ENCODE data around the gene HADH.
A peak's percentile ranks its signal among the peaks of the same experiment; 100 is the strongest.

HADH gene

DNA sequence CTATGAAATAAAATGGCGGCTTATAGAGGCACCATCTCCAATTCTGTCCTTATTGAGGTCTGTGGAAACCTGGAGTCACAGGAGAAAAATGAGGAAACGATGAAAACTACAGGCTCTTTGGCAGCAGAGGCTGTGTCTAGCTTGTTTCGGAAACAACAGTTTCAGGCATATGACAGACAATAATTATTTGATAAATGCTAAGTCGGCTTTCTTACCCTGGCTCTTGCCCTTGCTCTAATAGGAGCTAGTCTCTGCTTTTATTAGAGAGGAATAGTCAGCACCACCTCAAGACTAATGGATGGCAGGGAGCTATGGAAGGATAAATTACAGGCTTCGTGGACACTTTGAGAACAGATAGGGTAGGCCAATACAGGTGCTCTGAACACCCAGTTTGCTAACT lies 24.3 kb downstream of the HADH start:
- H3K4me3 ChIP-seq (ENCODE audit: low read depth, low read length) = no peak overlapping the region
- no peak for DNase-seq (ENCODE audit: low read depth, low spot score)
- no peak for TF ChIP-seq CTCF (IDR thresholded peaks at IDR 0.05; ENCODE audit: insufficient read depth, low read length, missing control alignments)
- ChIA-PET POLR2A (no interaction called here), CTCF (interaction anchor here (0.7 to 9.6 kb wide), 8 partner anchors 10 to 636 kb away, joined by 3 to 176 read pairs (median 4); no protein-coding TSS in a partner anchor)

DNA sequence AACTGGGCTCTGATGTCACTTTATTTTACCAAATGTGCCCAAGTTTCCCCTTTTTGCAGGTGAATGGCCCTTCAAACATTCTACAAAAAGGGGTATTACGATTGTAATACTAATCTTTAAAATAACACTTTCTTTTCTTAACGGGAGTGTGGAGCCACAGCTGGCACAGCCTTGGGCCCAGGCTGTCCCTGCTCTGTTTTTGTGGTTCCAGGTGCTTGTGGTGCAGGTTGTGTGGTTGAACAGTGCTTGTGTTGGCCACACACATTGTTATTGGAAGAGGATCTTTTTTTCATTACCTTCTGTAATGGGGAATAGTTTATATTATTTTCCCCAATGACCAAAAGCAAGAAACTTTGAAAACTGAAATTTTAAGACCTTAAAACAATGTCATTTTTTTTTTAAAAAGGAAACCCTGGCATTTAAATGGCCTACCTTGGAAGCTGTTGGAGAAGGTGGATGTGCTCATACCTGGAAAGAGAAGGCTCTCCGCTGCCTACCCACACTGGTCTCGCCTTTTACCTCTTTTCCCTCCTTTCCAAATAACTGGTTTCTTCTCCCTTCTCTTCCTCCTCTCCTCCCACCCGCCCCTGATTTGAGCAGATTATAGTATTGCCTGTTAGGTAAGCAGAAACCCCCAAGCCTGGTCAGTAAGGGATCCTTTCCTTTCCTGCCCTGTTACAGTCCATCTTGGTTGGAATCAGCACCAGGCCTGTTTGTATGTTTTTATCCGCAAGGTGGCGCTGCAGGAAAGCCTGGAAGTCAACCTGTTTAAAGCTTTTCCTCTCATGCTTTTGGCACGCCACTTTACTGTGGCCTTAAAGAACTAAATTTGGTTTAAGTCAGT lies 28.6 kb downstream of the HADH start:
- ChIA-PET POLR2A (interaction anchor here (0.7 kb wide), 1 partner anchor 554 kb away, joined by 5 read pairs; no protein-coding TSS in a partner anchor), CTCF (interaction anchor here (0.6 to 9.6 kb wide), 48 partner anchors 8 to 1353 kb away, joined by 3 to 176 read pairs (median 4); partner anchors contain the start of gene HADH)
- peak; percentile 17 for DNase-seq (ENCODE audit: low read depth, low spot score)
- TF ChIP-seq CTCF (IDR thresholded peaks at IDR 0.05; ENCODE audit: insufficient read depth, low read length, missing control alignments) = peak; percentile 77
- no peak overlapping the region for H3K4me3 ChIP-seq (ENCODE audit: low read depth, low read length)

- no peak for TF ChIP-seq CTCF (IDR thresholded peaks at IDR 0.05; ENCODE audit: insufficient read depth, low read length, missing control alignments)
- POLR2A ChIA-PET = interaction anchor here (0.7 kb wide), 1 partner anchor 553 kb away, joined by 5 read pairs; no protein-coding TSS in a partner anchor
- H3K4me3 ChIP-seq (ENCODE audit: low read depth, low read length) = no peak overlapping the region
- DNase-seq (ENCODE audit: low read depth, low spot score) = no peak
- CTCF ChIA-PET = interaction anchor here (0.6 to 9.6 kb wide), 50 partner anchors 8 to 1352 kb away, joined by 3 to 176 read pairs (median 4); partner anchors contain the start of gene HADH
These were observed 29.1 kb downstream of the HADH start for GRCh38 chr4:108018884-108019187.

DNA sequence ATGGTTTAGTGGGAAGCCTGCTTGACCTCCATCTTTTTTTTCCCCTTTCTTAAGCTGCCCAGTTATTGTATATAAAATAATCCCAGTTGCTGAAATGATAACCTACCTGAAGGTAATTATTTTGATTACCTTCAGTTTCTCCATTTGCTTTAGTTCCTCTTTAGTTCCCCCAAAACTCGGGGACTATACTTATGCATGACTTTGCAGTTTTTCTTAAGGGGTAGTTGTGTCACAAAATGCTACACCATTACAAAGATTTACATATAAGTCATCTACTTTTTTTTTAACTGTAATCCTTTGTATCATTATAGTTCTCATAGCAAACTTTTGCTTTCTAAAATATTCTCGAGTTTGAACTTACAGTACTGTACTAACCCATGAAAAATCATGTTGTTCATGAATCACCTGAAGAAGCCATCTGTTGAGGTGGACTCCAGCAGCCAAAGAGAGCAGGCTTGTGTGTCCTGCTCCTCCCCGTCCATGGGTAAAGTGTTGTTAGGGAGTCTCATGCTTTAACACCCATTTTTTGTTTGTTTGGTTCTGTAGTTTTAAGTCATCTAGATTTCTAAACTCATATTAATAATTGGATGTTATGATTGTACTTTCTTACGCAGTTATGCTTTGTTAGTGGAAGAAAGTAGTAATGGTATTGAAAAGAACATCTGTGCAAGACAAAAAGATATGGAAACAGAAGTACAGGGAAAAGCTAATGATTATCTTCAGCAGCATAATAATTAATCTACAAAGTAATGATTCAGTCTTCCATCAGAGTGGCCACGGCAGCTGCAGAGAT lies 34.6 kb downstream of the HADH start:
- H3K4me3 ChIP-seq (ENCODE audit: low read depth, low read length) = no peak overlapping the region
- POLR2A ChIA-PET = no interaction called here
- DNase-seq (ENCODE audit: low read depth, low spot score) = no peak
- TF ChIP-seq CTCF (IDR thresholded peaks at IDR 0.05; ENCODE audit: insufficient read depth, low read length, missing control alignments) = no peak
- CTCF ChIA-PET = interaction anchor here (1.2 to 2.4 kb wide), 5 partner anchors 8 to 548 kb away, joined by 4 to 6 read pairs (median 5); no protein-coding TSS in a partner anchor

DNA sequence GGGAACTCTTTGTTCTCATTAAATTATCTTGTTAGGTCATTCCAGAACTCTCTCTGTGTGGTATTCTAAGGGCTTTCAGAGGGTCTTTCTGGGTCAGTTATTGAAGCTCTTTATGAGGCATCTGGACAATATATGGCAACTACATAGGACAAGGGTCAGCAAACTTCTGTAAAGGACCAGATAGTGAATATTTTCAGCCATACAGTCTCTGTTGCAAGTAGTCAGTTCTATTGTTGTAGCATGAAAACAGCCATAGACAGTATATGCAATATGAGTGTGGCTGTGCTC lies 35.1 kb downstream of the HADH start:
- TF ChIP-seq CTCF (IDR thresholded peaks at IDR 0.05; ENCODE audit: insufficient read depth, low read length, missing control alignments) = no peak
- DNase-seq (ENCODE audit: low read depth, low spot score) = no peak
- ChIA-PET CTCF (interaction anchor here (1.2 to 2.4 kb wide), 3 partner anchors 8 to 547 kb away, joined by 4 to 6 read pairs (median 6); no protein-coding TSS in a partner anchor), POLR2A (no interaction called here)
- H3K4me3 ChIP-seq (ENCODE audit: low read depth, low read length) = no peak overlapping the region
